ENCODE measurements around the gene RAB31. TPM values are rescaled to one million over a fixed set of nuclear protein-coding genes. Genes with fewer than 3 reads are reported as not detected.
"Not testable (repeated sequence)": the region's sequence is repeated elsewhere in the genome, so short reads cannot be mapped to it uniquely, and the experiment has no call there.

The RAB31 gene
- total RNA-seq, 4 donors from 2014 or later: 3.2 to 7.1 (median 4.4) TPM

DNA sequence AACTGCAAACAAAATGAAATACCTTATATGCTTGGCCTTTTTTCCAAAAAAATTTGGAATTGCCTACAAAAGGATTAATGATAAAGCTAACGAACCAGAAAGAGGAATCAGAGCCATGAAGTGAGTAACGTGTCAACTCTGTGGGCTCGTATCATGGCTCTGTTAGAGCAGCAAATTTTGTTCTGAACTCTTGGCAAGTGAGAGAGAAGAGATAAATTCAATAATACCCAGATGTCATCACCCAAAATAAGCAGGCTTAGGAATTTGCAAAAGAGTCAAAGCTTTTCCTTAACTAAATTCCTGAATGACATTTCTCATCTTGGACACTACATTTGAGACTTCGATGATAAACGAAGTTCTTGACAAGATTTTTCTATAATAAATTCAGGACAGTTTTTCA lies 182.1 kb downstream of the RAB31 start:
- DNase-seq (no peak), ATAC-seq (no peak)
- H3K27ac ChIP-seq: no peak overlapping the region
- intact Hi-C loops (cut with DNase I; ENCODE audit: low total_unique reads): no loop called here
- no peaks in the 10 kb centered on the region for H3K4me1 ChIP-seq
- H3K4me3 ChIP-seq: no peak overlapping the region
- in situ Hi-C loops (cut with MboI; ENCODE audit: low sequenced_read_pairs in 4 of 4): no loop called here
- TF ChIP-seq POLR2A (IDR thresholded peaks at IDR 0.05): no peak
- TF ChIP-seq, protein P1, sequence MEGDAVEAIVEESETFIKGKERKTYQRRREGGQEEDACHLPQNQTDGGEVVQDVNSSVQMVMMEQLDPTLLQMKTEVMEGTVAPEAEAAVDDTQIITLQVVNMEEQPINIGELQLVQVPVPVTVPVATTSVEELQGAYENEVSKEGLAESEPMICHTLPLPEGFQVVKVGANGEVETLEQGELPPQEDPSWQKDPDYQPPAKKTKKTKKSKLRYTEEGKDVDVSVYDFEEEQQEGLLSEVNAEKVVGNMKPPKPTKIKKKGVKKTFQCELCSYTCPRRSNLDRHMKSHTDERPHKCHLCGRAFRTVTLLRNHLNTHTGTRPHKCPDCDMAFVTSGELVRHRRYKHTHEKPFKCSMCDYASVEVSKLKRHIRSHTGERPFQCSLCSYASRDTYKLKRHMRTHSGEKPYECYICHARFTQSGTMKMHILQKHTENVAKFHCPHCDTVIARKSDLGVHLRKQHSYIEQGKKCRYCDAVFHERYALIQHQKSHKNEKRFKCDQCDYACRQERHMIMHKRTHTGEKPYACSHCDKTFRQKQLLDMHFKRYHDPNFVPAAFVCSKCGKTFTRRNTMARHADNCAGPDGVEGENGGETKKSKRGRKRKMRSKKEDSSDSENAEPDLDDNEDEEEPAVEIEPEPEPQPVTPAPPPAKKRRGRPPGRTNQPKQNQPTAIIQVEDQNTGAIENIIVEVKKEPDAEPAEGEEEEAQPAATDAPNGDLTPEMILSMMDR (IDR thresholded peaks at IDR 0.05 in 4 of 5, conservative IDR thresholded peaks at IDR 0.05 in 1 of 5): no peak
- no peaks in the 10 kb centered on the region for H3K27me3 ChIP-seq
- H3K36me3 ChIP-seq: no peaks in the 10 kb centered on the region
- no peaks in the 10 kb centered on the region for H3K9me3 ChIP-seq

DNA sequence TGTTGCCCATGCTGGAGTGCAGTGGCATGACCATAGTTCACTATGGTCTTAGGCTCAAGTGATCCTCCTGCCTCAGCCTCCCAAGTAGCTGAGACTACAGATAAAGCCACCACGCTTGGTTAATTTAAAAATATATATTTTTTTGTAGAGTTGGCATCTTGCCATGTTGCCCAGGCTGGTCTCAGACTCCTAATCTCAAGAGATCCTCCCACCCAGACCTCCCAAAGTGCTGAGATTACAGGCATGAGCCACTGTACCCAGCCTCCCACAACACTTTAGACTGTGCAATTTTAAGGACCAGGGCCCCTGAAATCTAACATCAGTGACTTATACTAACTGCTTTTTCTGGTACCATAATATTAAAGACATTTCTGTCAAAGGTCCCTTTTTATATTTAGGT lies 182.9 kb downstream of the RAB31 start:
- DNase-seq (no peak), ATAC-seq (no peak)
- H3K27me3 ChIP-seq: no peaks in the 10 kb centered on the region
- H3K4me1 ChIP-seq: no peaks in the 10 kb centered on the region
- H3K27ac ChIP-seq: no peak overlapping the region
- intact Hi-C loops (cut with DNase I; ENCODE audit: low total_unique reads): no loop called here
- H3K9me3 ChIP-seq: no peaks in the 10 kb centered on the region
- H3K4me3 ChIP-seq: no peak overlapping the region
- TF ChIP-seq, protein P1 (IDR thresholded peaks at IDR 0.05 in 4 of 5, conservative IDR thresholded peaks at IDR 0.05 in 1 of 5): no peak
- TF ChIP-seq POLR2A (IDR thresholded peaks at IDR 0.05): no peak
- no peaks in the 10 kb centered on the region for H3K36me3 ChIP-seq
- in situ Hi-C loops (cut with MboI; ENCODE audit: low sequenced_read_pairs in 4 of 4): no loop called here

- intact Hi-C loops (cut with DNase I; ENCODE audit: low total_unique reads); H3K36me3 ChIP-seq; DNase-seq; H3K4me1 ChIP-seq; in situ Hi-C loops (cut with MboI; ENCODE audit: low sequenced_read_pairs in 4 of 4); H3K27me3 ChIP-seq; H3K4me3 ChIP-seq; H3K27ac ChIP-seq; H3K9me3 ChIP-seq; ATAC-seq: not testable (repeated sequence)
Observed at GRCh38 chr18:9891515-9891914, 183.4 kb downstream of the RAB31 start.

- in situ Hi-C loops (cut with MboI; ENCODE audit: low sequenced_read_pairs in 4 of 4): no loop called here
- Histone ChIP-seq H3K27me3 (no peaks in the 10 kb centered on the region), H3K4me1 (no peaks in the 10 kb centered on the region), H3K9me3 (no peaks in the 10 kb centered on the region), H3K27ac (no peak overlapping the region), H3K4me3 (no peak overlapping the region), H3K36me3 (no peaks in the 10 kb centered on the region)
- intact Hi-C loops (cut with DNase I; ENCODE audit: low total_unique reads): no loop called here
- TF ChIP-seq, protein P1 (IDR thresholded peaks at IDR 0.05 in 4 of 5, conservative IDR thresholded peaks at IDR 0.05 in 1 of 5): no peak
- TF ChIP-seq POLR2A (IDR thresholded peaks at IDR 0.05): no peak
- DNase-seq (no peak), ATAC-seq (no peak)
Observed at GRCh38 chr18:9894454-9895068, 186.5 kb downstream of the RAB31 start.

GRCh38 chr18:9897129-9897528 lies 189.0 kb downstream of the RAB31 start:
- Histone ChIP-seq H3K4me3 (no peak overlapping the region), H3K27me3 (no peaks in the 10 kb centered on the region), H3K9me3 (no peaks in the 10 kb centered on the region), H3K4me1 (no peaks in the 10 kb centered on the region), H3K36me3 (no peaks in the 10 kb centered on the region), H3K27ac (no peak overlapping the region)
- in situ Hi-C loops (cut with MboI; ENCODE audit: low sequenced_read_pairs in 4 of 4): no loop called here
- TF ChIP-seq, protein P1 (IDR thresholded peaks at IDR 0.05 in 4 of 5, conservative IDR thresholded peaks at IDR 0.05 in 1 of 5): no peak
- TF ChIP-seq POLR2A (IDR thresholded peaks at IDR 0.05): no peak
- intact Hi-C loops (cut with DNase I; ENCODE audit: low total_unique reads): no loop called here
- DNase-seq: no peak
- ATAC-seq: no peak

DNA sequence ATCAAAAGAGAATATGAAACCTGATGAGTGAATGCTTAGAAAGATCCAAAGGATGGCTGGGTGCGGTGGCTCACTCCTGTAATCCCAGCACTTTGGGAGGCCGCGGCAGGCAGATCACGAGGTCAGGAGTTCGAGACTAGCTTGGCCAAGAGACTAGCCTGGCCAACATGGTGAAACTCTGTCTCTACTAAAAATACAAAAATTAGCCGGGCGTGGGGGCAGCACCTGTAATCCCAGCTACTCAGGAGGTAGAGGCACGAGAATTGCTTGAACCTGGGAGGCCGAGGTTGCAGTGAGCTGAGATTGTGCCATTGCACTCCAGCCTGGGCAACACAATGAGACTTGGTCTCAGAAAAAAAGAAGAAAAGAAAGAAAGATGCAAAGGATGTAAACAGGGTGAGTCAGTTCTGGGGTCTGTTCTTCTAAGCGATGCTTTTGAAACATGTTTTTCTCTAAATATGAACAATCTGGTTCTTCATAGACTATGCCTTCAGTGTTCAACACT lies 189.7 kb downstream of the RAB31 start:
- H3K9me3 ChIP-seq; DNase-seq; H3K27ac ChIP-seq; H3K27me3 ChIP-seq; H3K36me3 ChIP-seq; H3K4me3 ChIP-seq; in situ Hi-C loops (cut with MboI; ENCODE audit: low sequenced_read_pairs in 4 of 4); intact Hi-C loops (cut with DNase I; ENCODE audit: low total_unique reads); H3K4me1 ChIP-seq; ATAC-seq: not testable (repeated sequence)

Data from gastrocnemius medialis (tissue), 4 donors.